IgD-negative memory B cell (primary cell): Measurements from ENCODE around the gene DNHD1. TPM values are rescaled to one million over a fixed set of nuclear protein-coding genes. Genes with fewer than 3 reads are reported as not detected.

Experiments
- H3K27ac Mint-ChIP-seq, 3 donors: one replicate each; pipeline ENCODE4 v1.8.0; 2020 to 2022; ENCODE audit warnings: mild to moderate bottlenecking in 3 of 3, mixed read lengths in 3 of 3, moderate library complexity in 1 of 3
- H3K27me3 Mint-ChIP-seq: one replicate; pipeline ENCODE4 v1.8.0; 2021; ENCODE audit warnings: mixed read lengths
- H3K36me3 Mint-ChIP-seq: one replicate; pipeline ENCODE4 v1.8.0; 2020; ENCODE audit warnings: mild to moderate bottlenecking, mixed read lengths
- H3K4me1 Mint-ChIP-seq, 3 donors: one replicate each; pipeline ENCODE4 v1.8.0; 2020 to 2022; ENCODE audit warnings: mixed read lengths in 3 of 3, mild to moderate bottlenecking in 1 of 3
- H3K4me3 Mint-ChIP-seq, 4 donors: one replicate each; pipeline ENCODE4 v1.8.0; 2020 to 2022; ENCODE audit warnings: mild to moderate bottlenecking in 4 of 4, mixed read lengths in 4 of 4, moderate library complexity in 3 of 4
- H3K9me3 Mint-ChIP-seq, 3 donors: one replicate each; pipeline ENCODE4 v1.8.0; 2020 to 2021; ENCODE audit warnings: mixed read lengths in 3 of 3, mild to moderate bottlenecking in 1 of 3
- polyA plus RNA-seq: library from polyadenylated mRNA; unstranded; fragments of 300-500 nt; fragmentation: Illumina TruSeq; gene quantifications from one replicate; pipeline ENCODE4 v1.2.3, GENCODE V29; 2021

DNHD1 gene
- polyA plus RNA-seq, 1 donor from 2014 or later = 1.9 TPM

GRCh38 chr11:6556139-6556949 is 59.3 kb downstream of the DNHD1 start:
- Mint-ChIP-seq H3K9me3 (no peaks in the 10 kb centered on the region), H3K4me3 (no peak overlapping the region), H3K4me1 (peaks cover 0 to 1% (median 0%) of the 10 kb centered on the region in 3 donors), H3K27me3 (no peaks in the 10 kb centered on the region), H3K27ac (no peak overlapping the region), H3K36me3 (peaks cover 5% of the 10 kb centered on the region)

- Mint-ChIP-seq H3K9me3 (no peaks in the 10 kb centered on the region), H3K4me1 (peaks cover 0 to 1% (median 0%) of the 10 kb centered on the region in 3 donors), H3K27ac (no peak overlapping the region), H3K4me3 (no peak overlapping the region), H3K36me3 (peaks cover 5% of the 10 kb centered on the region), H3K27me3 (no peaks in the 10 kb centered on the region)
These were observed 60.0 kb downstream of the DNHD1 start for GRCh38 chr11:6557063-6557462.

- H3K4me3 Mint-ChIP-seq = no peak overlapping the region
- H3K27me3 Mint-ChIP-seq = no peaks in the 10 kb centered on the region
These were observed 60.9 kb downstream of the DNHD1 start for GRCh38 chr11:6557761-6558674.

GRCh38 chr11:6559369-6559768 is 62.3 kb downstream of the DNHD1 start:
- Mint-ChIP-seq H3K4me1 (peaks cover 0 to 1% (median 0%) of the 10 kb centered on the region in 3 donors), H3K27me3 (no peaks in the 10 kb centered on the region), H3K36me3 (peaks cover 5% of the 10 kb centered on the region), H3K9me3 (no peaks in the 10 kb centered on the region), H3K4me3 (no peak overlapping the region), H3K27ac (no peak overlapping the region)

More at GRCh38 chr11:6557761-6558674, 60.9 kb downstream of the DNHD1 start:
- Mint-ChIP-seq H3K36me3 (peaks cover 5% of the 10 kb centered on the region), H3K27ac (no peak overlapping the region), H3K4me1 (peaks cover 0 to 1% (median 0%) of the 10 kb centered on the region in 3 donors), H3K9me3 (no peaks in the 10 kb centered on the region)

GRCh38 chr11:6561288-6561687 is 64.2 kb downstream of the DNHD1 start:
- Mint-ChIP-seq H3K4me1 (peaks cover 0 to 3% (median 0%) of the 10 kb centered on the region in 3 donors), H3K27me3 (no peaks in the 10 kb centered on the region), H3K9me3 (no peaks in the 10 kb centered on the region), H3K4me3 (no peak overlapping the region), H3K27ac (no peak overlapping the region), H3K36me3 (peaks cover 5% of the 10 kb centered on the region)

- Mint-ChIP-seq H3K4me1 (peaks cover 0 to 3% (median 0%) of the 10 kb centered on the region in 3 donors), H3K4me3 (no peak overlapping the region), H3K27me3 (no peaks in the 10 kb centered on the region), H3K27ac (no peak overlapping the region), H3K9me3 (no peaks in the 10 kb centered on the region), H3K36me3 (peaks cover 2% of the 10 kb centered on the region)
These were observed 66.1 kb downstream of the DNHD1 start for GRCh38 chr11:6563121-6563619.

GRCh38 chr11:6563667-6564066 is 66.6 kb downstream of the DNHD1 start:
- H3K4me1 Mint-ChIP-seq = peaks cover 0 to 3% (median 0%) of the 10 kb centered on the region in 3 donors
- no peak overlapping the region for H3K27ac Mint-ChIP-seq
- no peaks in the 10 kb centered on the region for H3K27me3 Mint-ChIP-seq
- no peaks in the 10 kb centered on the region for H3K9me3 Mint-ChIP-seq
- peaks cover 2% of the 10 kb centered on the region for H3K36me3 Mint-ChIP-seq
- no peak overlapping the region for H3K4me3 Mint-ChIP-seq

- H3K9me3 Mint-ChIP-seq = no peaks in the 10 kb centered on the region
- H3K4me1 Mint-ChIP-seq = peaks cover 0 to 2% (median 0%) of the 10 kb centered on the region in 3 donors
- no peak overlapping the region for H3K4me3 Mint-ChIP-seq
- peaks cover 2% of the 10 kb centered on the region for H3K36me3 Mint-ChIP-seq
- H3K27me3 Mint-ChIP-seq = no peaks in the 10 kb centered on the region
- peak overlapping the region in 1 of 3 donors; percentile 33 for H3K27ac Mint-ChIP-seq
These were observed 68.2 kb downstream of the DNHD1 start for GRCh38 chr11:6565325-6565724.

GRCh38 chr11:6565988-6566703 is 69.1 kb downstream of the DNHD1 start:
- Mint-ChIP-seq H3K9me3 (no peaks in the 10 kb centered on the region), H3K36me3 (peaks cover 2% of the 10 kb centered on the region), H3K4me1 (peaks cover 0 to 2% (median 0%) of the 10 kb centered on the region in 3 donors), H3K27me3 (no peaks in the 10 kb centered on the region), H3K4me3 (no peak overlapping the region), H3K27ac (no peak overlapping the region)

GRCh38 chr11:6566704-6567370 is 69.8 kb downstream of the DNHD1 start:
- H3K27me3 Mint-ChIP-seq = no peaks in the 10 kb centered on the region
- H3K27ac Mint-ChIP-seq = no peak overlapping the region
- H3K9me3 Mint-ChIP-seq = no peaks in the 10 kb centered on the region
- peaks cover 0 to 2% (median 0%) of the 10 kb centered on the region in 3 donors for H3K4me1 Mint-ChIP-seq
- no peak overlapping the region for H3K4me3 Mint-ChIP-seq
- H3K36me3 Mint-ChIP-seq = peaks cover 2% of the 10 kb centered on the region

- Mint-ChIP-seq H3K27me3 (no peaks in the 10 kb centered on the region), H3K4me3 (no peak overlapping the region), H3K27ac (no peak overlapping the region), H3K9me3 (no peaks in the 10 kb centered on the region), H3K4me1 (peaks cover 0 to 2% (median 0%) of the 10 kb centered on the region in 3 donors), H3K36me3 (peaks cover 2% of the 10 kb centered on the region)
These were observed 70.3 kb downstream of the DNHD1 start for GRCh38 chr11:6567371-6567745.

GRCh38 chr11:6568191-6568918 is 71.3 kb downstream of the DNHD1 start:
- Mint-ChIP-seq H3K4me3 (no peak overlapping the region), H3K27ac (no peak overlapping the region), H3K36me3 (no peaks in the 10 kb centered on the region), H3K4me1 (peaks cover 0 to 4% (median 0%) of the 10 kb centered on the region in 3 donors), H3K9me3 (no peaks in the 10 kb centered on the region), H3K27me3 (no peaks in the 10 kb centered on the region)

GRCh38 chr11:6569706-6570105 is 72.6 kb downstream of the DNHD1 start:
- H3K36me3 Mint-ChIP-seq = no peaks in the 10 kb centered on the region
- no peaks in the 10 kb centered on the region for H3K9me3 Mint-ChIP-seq
- no peak overlapping the region for H3K4me3 Mint-ChIP-seq
- H3K27ac Mint-ChIP-seq = no peak overlapping the region
- H3K27me3 Mint-ChIP-seq = no peaks in the 10 kb centered on the region
- H3K4me1 Mint-ChIP-seq = peaks cover 0 to 4% (median 0%) of the 10 kb centered on the region in 3 donors
